Retinal pigment epithelial cell (primary cell): ENCODE measurements around the gene WLS.

Source experiments
- DNase-seq: peaks from one replicate; pipeline ENCODE4 v3.0.0-alpha.2; 2010; ENCODE audit warnings: low read depth
- H3K4me3 ChIP-seq: 2 replicates; pipeline ENCODE4 v1.5.1; 2011; ENCODE audit warnings: mild to moderate bottlenecking, low read length, control low read depth, moderate library complexity
- TF ChIP-seq, protein P1 (sequence below): conservative IDR thresholded peaks from 2 replicates; pipeline ENCODE4 v1.5.1; 2011; ENCODE audit warnings: low read depth, low read length, control low read depth, inconsistent platforms

The WLS gene

DNA sequence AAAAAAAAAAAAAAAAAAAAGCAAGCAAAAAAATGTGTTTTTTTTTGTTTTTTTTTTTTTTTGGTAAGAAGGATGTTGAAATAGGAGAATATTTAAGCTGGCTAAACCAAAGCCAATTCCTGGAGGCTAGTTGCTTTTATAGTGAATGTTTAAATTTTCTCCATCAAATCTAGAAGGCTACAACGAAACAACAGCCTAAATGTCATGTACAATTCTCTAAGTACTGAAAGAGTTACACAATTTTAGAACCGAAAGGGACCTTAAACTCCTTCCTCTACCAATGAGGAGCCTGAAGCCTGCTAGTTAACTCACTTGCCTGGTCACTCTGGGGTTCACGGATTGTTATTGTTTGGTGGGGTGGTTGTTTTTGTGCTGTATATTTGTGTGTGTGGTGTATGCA is 3.5 kb downstream of the WLS start:
- TF ChIP-seq, protein P1, sequence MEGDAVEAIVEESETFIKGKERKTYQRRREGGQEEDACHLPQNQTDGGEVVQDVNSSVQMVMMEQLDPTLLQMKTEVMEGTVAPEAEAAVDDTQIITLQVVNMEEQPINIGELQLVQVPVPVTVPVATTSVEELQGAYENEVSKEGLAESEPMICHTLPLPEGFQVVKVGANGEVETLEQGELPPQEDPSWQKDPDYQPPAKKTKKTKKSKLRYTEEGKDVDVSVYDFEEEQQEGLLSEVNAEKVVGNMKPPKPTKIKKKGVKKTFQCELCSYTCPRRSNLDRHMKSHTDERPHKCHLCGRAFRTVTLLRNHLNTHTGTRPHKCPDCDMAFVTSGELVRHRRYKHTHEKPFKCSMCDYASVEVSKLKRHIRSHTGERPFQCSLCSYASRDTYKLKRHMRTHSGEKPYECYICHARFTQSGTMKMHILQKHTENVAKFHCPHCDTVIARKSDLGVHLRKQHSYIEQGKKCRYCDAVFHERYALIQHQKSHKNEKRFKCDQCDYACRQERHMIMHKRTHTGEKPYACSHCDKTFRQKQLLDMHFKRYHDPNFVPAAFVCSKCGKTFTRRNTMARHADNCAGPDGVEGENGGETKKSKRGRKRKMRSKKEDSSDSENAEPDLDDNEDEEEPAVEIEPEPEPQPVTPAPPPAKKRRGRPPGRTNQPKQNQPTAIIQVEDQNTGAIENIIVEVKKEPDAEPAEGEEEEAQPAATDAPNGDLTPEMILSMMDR: no peak
- no peak overlapping the region for H3K4me3 ChIP-seq
- no peak for DNase-seq

DNA sequence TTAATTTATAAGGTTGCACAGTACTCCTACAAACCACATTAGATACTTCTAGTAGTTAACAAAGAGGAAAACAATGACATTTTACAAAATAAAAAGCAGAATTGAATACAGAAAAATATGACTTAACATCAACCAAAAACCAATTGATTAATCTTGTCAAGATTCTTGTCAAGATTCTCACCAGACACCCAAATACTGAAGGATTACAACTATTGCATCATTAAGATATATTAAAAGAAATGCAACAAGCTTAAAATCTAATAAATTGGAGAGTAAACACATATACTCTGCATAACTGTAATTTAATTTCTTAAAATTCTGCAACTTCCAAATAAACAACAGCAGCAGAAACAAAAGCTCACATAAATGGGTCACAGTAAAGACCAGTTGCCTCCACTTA is 4.7 kb downstream of the WLS start:
- TF ChIP-seq, protein P1: no peak
- H3K4me3 ChIP-seq: no peak overlapping the region
- no peak for DNase-seq

DNA sequence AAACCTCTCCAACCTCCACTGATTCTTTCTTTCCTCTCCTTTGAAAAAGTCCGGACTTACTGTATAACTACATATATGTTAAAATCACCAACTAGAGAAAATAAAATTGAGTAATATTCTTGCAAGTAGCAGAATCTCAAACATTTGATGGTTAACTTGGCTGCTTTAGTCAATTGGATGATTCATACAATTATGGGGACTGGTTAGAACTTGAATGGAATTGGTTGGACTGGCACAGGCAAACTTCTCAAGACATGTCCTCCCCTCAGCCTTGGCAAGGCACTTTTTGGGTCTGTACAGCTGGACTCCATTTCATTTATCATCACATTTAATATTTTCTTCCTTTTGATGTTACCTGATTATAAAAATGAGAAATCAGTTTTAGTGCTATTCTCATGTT is 6.5 kb downstream of the WLS start:
- DNase-seq: no peak
- H3K4me3 ChIP-seq: no peak overlapping the region
- TF ChIP-seq, protein P1: no peak

DNA sequence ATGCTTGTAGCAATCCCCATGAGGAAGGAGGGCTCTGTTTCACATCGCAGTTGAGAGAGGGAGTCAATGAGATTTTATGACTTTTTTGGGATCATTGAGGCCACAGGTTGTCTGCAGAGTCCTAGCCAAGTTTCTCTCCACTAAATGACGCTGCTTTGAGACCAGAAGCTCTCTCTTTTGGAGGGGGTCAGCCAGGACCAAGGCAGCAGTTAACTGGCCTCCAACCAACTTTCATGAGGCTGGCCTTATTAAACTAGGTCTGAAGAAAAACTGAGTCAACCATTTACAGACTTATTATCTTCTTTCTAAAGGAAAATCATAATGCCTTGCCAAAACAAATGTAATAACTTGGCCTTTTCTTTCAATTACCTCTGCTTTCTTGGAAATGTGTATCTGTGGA is 8.6 kb downstream of the WLS start:
- no peak overlapping the region for H3K4me3 ChIP-seq
- TF ChIP-seq, protein P1: no peak
- DNase-seq: no peak

DNA sequence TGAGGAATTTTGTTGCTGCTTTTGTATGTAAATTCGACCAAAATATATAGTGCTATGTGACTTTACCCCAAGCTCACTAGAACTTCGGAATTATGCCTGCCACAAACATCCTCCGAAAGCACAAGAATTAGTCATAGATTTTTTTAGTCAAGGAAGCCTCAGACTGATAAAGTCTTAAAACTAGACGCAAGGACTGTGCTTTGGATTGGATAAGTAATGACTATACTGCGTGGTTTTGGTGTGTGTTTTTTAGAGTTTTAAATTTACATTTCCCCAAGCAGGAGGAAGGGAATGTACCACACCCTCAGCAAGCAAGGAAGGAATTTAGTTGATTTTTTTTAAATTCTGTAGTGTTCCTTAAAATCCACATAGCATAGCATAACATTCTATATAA is 10.3 kb downstream of the WLS start:
- TF ChIP-seq, protein P1: no peak
- H3K4me3 ChIP-seq: no peak overlapping the region
- DNase-seq: no peak

DNA sequence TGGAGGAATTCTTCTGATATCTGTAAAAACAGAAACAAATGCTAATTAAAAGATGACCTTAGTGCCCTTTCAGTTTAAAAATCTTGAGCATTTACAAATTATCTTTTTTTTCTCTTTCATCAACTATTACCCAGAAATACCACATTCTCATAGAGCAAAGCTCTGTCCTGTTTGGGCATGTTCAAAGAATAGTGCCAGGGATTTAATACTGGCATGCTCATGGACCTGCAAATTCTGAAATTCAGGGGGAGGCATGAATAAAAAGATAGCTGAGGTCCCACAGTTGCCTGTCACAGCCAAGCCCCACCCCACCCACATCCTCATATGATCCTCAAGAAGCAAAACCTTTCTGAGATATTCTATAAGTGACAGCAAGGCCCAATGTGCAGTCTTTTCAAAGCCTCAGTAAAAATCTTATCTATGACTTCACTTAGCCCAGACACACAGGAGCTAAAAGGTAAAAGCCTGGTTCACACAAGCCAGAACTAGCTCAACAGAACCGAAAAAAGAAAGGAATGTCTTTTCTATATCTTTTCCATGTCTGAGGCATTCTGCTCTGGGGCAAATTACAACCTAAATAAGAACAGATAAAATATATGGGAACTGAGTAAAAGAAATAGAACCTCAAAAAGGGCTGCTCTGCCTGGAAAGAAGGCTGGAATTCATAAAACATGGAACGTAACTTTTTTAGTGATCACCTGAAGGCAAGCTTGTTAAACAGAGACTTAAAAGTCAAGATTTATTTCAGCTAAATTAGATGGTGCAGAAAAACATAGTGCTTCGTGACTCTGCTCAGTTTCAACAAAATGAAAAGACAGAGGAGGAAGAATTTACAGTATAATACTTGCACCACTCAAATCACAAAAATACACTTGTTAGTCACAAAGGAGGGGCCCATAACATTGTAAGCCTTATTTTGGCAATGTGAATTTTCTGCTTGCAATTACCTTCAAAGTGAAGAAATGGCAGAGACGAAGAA is 11.0 kb downstream of the WLS start:
- DNase-seq: no peak
- no peak overlapping the region for H3K4me3 ChIP-seq
- TF ChIP-seq, protein P1: no peak

DNA sequence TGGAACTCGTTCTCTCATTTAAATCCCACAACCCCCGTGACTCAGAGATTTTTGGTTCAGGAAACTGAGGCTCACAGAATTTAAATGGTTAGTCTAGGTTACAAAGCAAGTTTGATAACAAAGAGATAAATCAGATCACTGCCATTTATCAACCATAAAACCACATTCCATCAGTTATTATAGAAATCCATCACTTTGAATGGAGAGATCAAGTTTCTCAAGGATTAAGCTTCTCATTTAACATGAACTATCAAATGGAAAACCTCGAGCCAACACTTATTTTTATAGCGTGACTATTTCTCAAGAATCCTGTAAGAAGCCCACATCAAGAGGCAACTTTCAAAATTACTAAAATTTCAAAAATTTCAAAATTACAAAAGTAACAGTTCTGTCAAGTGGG is 11.9 kb downstream of the WLS start:
- TF ChIP-seq, protein P1: no peak
- H3K4me3 ChIP-seq: no peak overlapping the region
- DNase-seq: no peak
